Astrocyte (in vitro differentiated cells and primary cell): ENCODE measurements around the gene ELAVL3. TPM values are rescaled to one million over a fixed set of nuclear protein-coding genes. Genes with fewer than 3 reads are reported as not detected.
A peak's percentile ranks its signal among the peaks of the same experiment; 100 is the strongest.

ENCODE experiments used
- DNase-seq: peaks from one replicate; pipeline ENCODE4 v3.0.0-alpha.2; 2010; ENCODE audit warnings: low read depth
- FAIRE-seq: peaks from 2 replicates; lab custom pipeline; 2011; peaks lifted over from hg19 to GRCh38; lab: Jason Lieb, UNC
- H2AFZ ChIP-seq: 2 replicates; pipeline ENCODE4 v1.6.0; 2012; ENCODE audit warnings: low read depth, low read length, inconsistent platforms
- H3K27ac ChIP-seq: 2 replicates; pipeline ENCODE4 v1.5.1; 2011; ENCODE audit warnings: low read depth, low read length, inconsistent platforms
- H3K27me3 ChIP-seq: 2 replicates; pipeline ENCODE4 v1.6.0; 2011; ENCODE audit warnings: low read length, inconsistent platforms; ENCODE audit not compliant: insufficient read depth
- H3K36me3 ChIP-seq: 2 replicates; pipeline ENCODE4 v1.5.1; 2011; ENCODE audit warnings: low read length, inconsistent platforms; ENCODE audit not compliant: insufficient read depth
- H3K4me1 ChIP-seq: 2 replicates; pipeline ENCODE4 v1.5.1; 2011; ENCODE audit warnings: low read length, inconsistent platforms; ENCODE audit not compliant: insufficient read depth
- H3K4me2 ChIP-seq: 2 replicates; pipeline ENCODE4 v1.6.0; 2012; ENCODE audit warnings: low read length, inconsistent platforms
- H3K4me3 ChIP-seq: 2 replicates; pipeline ENCODE4 v1.5.1; 2011; ENCODE audit warnings: low read depth, mild to moderate bottlenecking, low read length, inconsistent platforms; ENCODE audit not compliant: insufficient read depth
- H3K79me2 ChIP-seq: 2 replicates; pipeline ENCODE4 v1.6.0; 2012; ENCODE audit warnings: mild to moderate bottlenecking, low read length, inconsistent platforms; ENCODE audit not compliant: insufficient read depth
- H3K9ac ChIP-seq: 2 replicates; pipeline ENCODE4 v1.6.0; 2012; ENCODE audit warnings: mild to moderate bottlenecking, low read length, inconsistent platforms
- H3K9me3 ChIP-seq: 2 replicates; pipeline ENCODE4 v1.5.1; 2012; ENCODE audit warnings: low read depth, mild to moderate bottlenecking, low read length, inconsistent platforms; ENCODE audit not compliant: insufficient read depth
- H4K20me1 ChIP-seq: 2 replicates; pipeline ENCODE4 v1.6.0; 2012; ENCODE audit warnings: low read length, inconsistent platforms; ENCODE audit not compliant: insufficient read depth
- H3K27ac Mint-ChIP-seq: one replicate; pipeline ENCODE4 v1.8.0; 2021; ENCODE audit warnings: mild to moderate bottlenecking, mixed read lengths; ENCODE audit not compliant: unreplicated experiment
- H3K27me3 Mint-ChIP-seq: one replicate; pipeline ENCODE4 v1.8.0; 2021; ENCODE audit warnings: low read depth, mixed read lengths; ENCODE audit not compliant: unreplicated experiment
- H3K36me3 Mint-ChIP-seq: one replicate; pipeline ENCODE4 v1.8.0; 2021; ENCODE audit warnings: low read depth, mixed read lengths; ENCODE audit not compliant: unreplicated experiment
- H3K4me1 Mint-ChIP-seq: one replicate; pipeline ENCODE4 v1.8.0; 2021; ENCODE audit warnings: low read depth, mixed read lengths; ENCODE audit not compliant: unreplicated experiment
- H3K4me3 Mint-ChIP-seq: one replicate; pipeline ENCODE4 v1.8.0; 2021; ENCODE audit warnings: mild to moderate bottlenecking, moderate library complexity, mixed read lengths; ENCODE audit not compliant: unreplicated experiment
- H3K9me3 Mint-ChIP-seq: one replicate; pipeline ENCODE4 v1.8.0; 2021; ENCODE audit warnings: mild to moderate bottlenecking, mixed read lengths; ENCODE audit not compliant: unreplicated experiment
- EZH2 ChIP-seq: IDR thresholded peaks from 2 replicates; pipeline ENCODE4 v1.6.1; 2012; ENCODE audit warnings: mild to moderate bottlenecking, low read length, inconsistent platforms; ENCODE audit not compliant: insufficient read depth
- total RNA-seq: library from RNA; stranded (reverse); gene quantifications from 2 replicates; pipeline ENCODE4 v1.2.1, GENCODE V29; 2021
- TF ChIP-seq, protein P1 (sequence below): IDR thresholded peaks from 2 replicates; pipeline ENCODE4 v1.5.1; 2011; ENCODE audit warnings: low read depth, mild to moderate bottlenecking, inconsistent platforms, low read length, moderate library complexity; ENCODE audit not compliant: insufficient read depth

ELAVL3 gene
- total RNA-seq, 1 donor from 2014 or later: not detected

GRCh38 chr19:11444059-11444458 lies 36.8 kb downstream of the ELAVL3 start:
- FAIRE-seq: no peak
- Mint-ChIP-seq H3K36me3 (peaks cover 7% of the 10 kb centered on the region), H3K27ac (no peak overlapping the region), H3K4me1 (no peaks in the 10 kb centered on the region), H3K9me3 (no peaks in the 10 kb centered on the region), H3K27me3 (no peaks in the 10 kb centered on the region), H3K4me3 (no peak overlapping the region)
- Histone ChIP-seq H3K9ac (no peak overlapping the region), H3K27me3 (no peaks in the 10 kb centered on the region), H4K20me1 (peaks cover 32% of the 10 kb centered on the region), H3K4me3 (no peak overlapping the region), H2AFZ (no peak overlapping the region), H3K4me1 (no peaks in the 10 kb centered on the region), H3K4me2 (no peak overlapping the region), H3K27ac (no peak overlapping the region), H3K79me2 (peaks cover 4% of the 10 kb centered on the region), H3K36me3 (peaks cover 14% of the 10 kb centered on the region), H3K9me3 (no peaks in the 10 kb centered on the region)
- no peak for DNase-seq
- no peak for TF ChIP-seq EZH2
- TF ChIP-seq, protein P1, sequence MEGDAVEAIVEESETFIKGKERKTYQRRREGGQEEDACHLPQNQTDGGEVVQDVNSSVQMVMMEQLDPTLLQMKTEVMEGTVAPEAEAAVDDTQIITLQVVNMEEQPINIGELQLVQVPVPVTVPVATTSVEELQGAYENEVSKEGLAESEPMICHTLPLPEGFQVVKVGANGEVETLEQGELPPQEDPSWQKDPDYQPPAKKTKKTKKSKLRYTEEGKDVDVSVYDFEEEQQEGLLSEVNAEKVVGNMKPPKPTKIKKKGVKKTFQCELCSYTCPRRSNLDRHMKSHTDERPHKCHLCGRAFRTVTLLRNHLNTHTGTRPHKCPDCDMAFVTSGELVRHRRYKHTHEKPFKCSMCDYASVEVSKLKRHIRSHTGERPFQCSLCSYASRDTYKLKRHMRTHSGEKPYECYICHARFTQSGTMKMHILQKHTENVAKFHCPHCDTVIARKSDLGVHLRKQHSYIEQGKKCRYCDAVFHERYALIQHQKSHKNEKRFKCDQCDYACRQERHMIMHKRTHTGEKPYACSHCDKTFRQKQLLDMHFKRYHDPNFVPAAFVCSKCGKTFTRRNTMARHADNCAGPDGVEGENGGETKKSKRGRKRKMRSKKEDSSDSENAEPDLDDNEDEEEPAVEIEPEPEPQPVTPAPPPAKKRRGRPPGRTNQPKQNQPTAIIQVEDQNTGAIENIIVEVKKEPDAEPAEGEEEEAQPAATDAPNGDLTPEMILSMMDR: no peak

GRCh38 chr19:11437955-11438354 lies 42.9 kb downstream of the ELAVL3 start:
- Histone ChIP-seq H3K4me1 (peaks cover 14% of the 10 kb centered on the region), H3K27me3 (no peaks in the 10 kb centered on the region), H3K79me2 (peaks cover 24% of the 10 kb centered on the region), H3K36me3 (peaks cover 23% of the 10 kb centered on the region), H4K20me1 (peaks cover 28% of the 10 kb centered on the region), H3K4me2 (no peak overlapping the region), H3K4me3 (no peak overlapping the region), H2AFZ (no peak overlapping the region), H3K9ac (no peak overlapping the region), H3K9me3 (no peaks in the 10 kb centered on the region), H3K27ac (no peak overlapping the region)
- Mint-ChIP-seq H3K27me3 (no peaks in the 10 kb centered on the region), H3K27ac (no peak overlapping the region), H3K4me3 (peak overlapping the region; percentile 100), H3K36me3 (peaks cover 11% of the 10 kb centered on the region), H3K4me1 (peaks cover 3% of the 10 kb centered on the region), H3K9me3 (no peaks in the 10 kb centered on the region)
- no peak for DNase-seq
- no peak for FAIRE-seq
- TF ChIP-seq, protein P1: no peak

DNA sequence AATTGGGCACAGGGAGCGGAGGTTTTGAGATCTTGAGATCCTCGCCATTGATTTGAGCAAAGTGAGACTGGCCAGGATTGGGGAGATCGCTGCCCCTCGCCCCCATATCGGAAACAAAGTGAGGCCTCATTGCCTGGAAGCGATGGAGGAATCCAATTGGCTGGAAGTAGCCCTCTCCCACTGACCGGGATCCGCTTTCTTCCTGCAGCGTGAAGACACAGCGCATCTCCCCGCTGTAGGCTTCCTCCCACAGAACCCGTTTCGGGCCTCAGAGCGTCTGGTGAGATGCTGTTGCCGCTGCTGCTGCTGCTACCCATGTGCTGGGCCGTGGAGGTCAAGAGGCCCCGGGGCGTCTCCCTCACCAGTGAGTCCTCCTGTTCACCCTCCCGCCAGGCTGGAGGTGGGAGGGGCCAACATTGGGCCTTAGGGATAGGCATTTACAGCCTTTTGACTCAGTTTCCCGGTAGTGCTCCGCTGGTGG lies 45.0 kb downstream of the ELAVL3 start:
- H3K9me3 Mint-ChIP-seq: no peaks in the 10 kb centered on the region
- H3K27ac Mint-ChIP-seq: peak overlapping the region; percentile 99
- Histone ChIP-seq H2AFZ (peak overlapping the region; percentile 86), H3K79me2 (peaks cover 21% of the 10 kb centered on the region), H3K4me2 (peak overlapping the region; percentile 95), H3K4me3 (peak overlapping the region; percentile 90), H3K9ac (peak overlapping the region; percentile 88), H3K36me3 (peaks cover 11% of the 10 kb centered on the region), H4K20me1 (peaks cover 14% of the 10 kb centered on the region), H3K27me3 (no peaks in the 10 kb centered on the region), H3K9me3 (no peaks in the 10 kb centered on the region), H3K4me1 (peaks cover 14% of the 10 kb centered on the region), H3K27ac (peak overlapping the region; percentile 80)
- no peak for TF ChIP-seq EZH2
- TF ChIP-seq, protein P1: no peak
- no peaks in the 10 kb centered on the region for H3K27me3 Mint-ChIP-seq
- peak overlapping the region; percentile 100 for H3K4me3 Mint-ChIP-seq
- H3K36me3 Mint-ChIP-seq: peaks cover 7% of the 10 kb centered on the region
- peaks cover 3% of the 10 kb centered on the region for H3K4me1 Mint-ChIP-seq
- DNase-seq: peak; percentile 16
- FAIRE-seq: no peak
